Activated CD4-positive, alpha-beta T cell treated with anti-CD3 and anti-CD28 coated beads for 1 hour (primary cell): ENCODE results near the gene AUTS2.

ENCODE experiments used
- DNase-seq: peaks from one replicate; pipeline ENCODE4 v3.0.0-alpha.2; 2020

AUTS2 gene

GRCh38 chr7:69868921-69869320 is 270.6 kb downstream of the AUTS2 start:
- DNase-seq = no peak

- DNase-seq = no peak
Measured at GRCh38 chr7:69871213-69871885, 273.1 kb downstream of the AUTS2 start.

GRCh38 chr7:69871886-69872569 is 273.8 kb downstream of the AUTS2 start:
- no peak for DNase-seq

- DNase-seq = no peak
Measured at GRCh38 chr7:69873512-69873911, 275.2 kb downstream of the AUTS2 start.

GRCh38 chr7:69878015-69878414 is 279.7 kb downstream of the AUTS2 start:
- DNase-seq = no peak

- no peak for DNase-seq
Measured at GRCh38 chr7:69878591-69878990, 280.3 kb downstream of the AUTS2 start.

- no peak for DNase-seq
Measured at GRCh38 chr7:69879989-69880388, 281.7 kb downstream of the AUTS2 start.

- DNase-seq = no peak
Measured at GRCh38 chr7:69880840-69881239, 282.6 kb downstream of the AUTS2 start.

- DNase-seq = no peak
Measured at GRCh38 chr7:69882269-69882668, 284.0 kb downstream of the AUTS2 start.

GRCh38 chr7:69883399-69883891 is 285.2 kb downstream of the AUTS2 start:
- no peak for DNase-seq

GRCh38 chr7:69885431-69885830 is 287.2 kb downstream of the AUTS2 start:
- no peak for DNase-seq

- DNase-seq = no peak
Measured at GRCh38 chr7:69889338-69889975, 291.2 kb downstream of the AUTS2 start.

- DNase-seq = no peak
Measured at GRCh38 chr7:69889976-69890351, 291.7 kb downstream of the AUTS2 start.

- DNase-seq = no peak
Measured at GRCh38 chr7:69892790-69893189, 294.5 kb downstream of the AUTS2 start.

GRCh38 chr7:69893906-69894305 is 295.6 kb downstream of the AUTS2 start:
- DNase-seq = no peak

- DNase-seq = no peak
Measured at GRCh38 chr7:69895446-69895845, 297.2 kb downstream of the AUTS2 start.

GRCh38 chr7:69896121-69896520 is 297.8 kb downstream of the AUTS2 start:
- DNase-seq = no peak

GRCh38 chr7:69898189-69898588 is 299.9 kb downstream of the AUTS2 start:
- DNase-seq = no peak

- DNase-seq = no peak
Measured at GRCh38 chr7:69903410-69903809, 305.1 kb downstream of the AUTS2 start.

- DNase-seq = no peak
Measured at GRCh38 chr7:69906283-69906995, 308.2 kb downstream of the AUTS2 start.

- no peak for DNase-seq
Measured at GRCh38 chr7:69907720-69908119, 309.4 kb downstream of the AUTS2 start.

- no peak for DNase-seq
Measured at GRCh38 chr7:69908454-69908853, 310.2 kb downstream of the AUTS2 start.

- DNase-seq = no peak
Measured at GRCh38 chr7:69910150-69910549, 311.9 kb downstream of the AUTS2 start.
